Measurements from ENCODE around the gene MALSU1.
"Not testable (repeated sequence)": the region's sequence is repeated elsewhere in the genome, so short reads cannot be mapped to it uniquely, and the experiment has no call there.

Gene MALSU1

GRCh38 chr7:23294549-23295400 is 4.4 kb upstream of the MALSU1 start:
- no peak for TF ChIP-seq CTCF (IDR thresholded peaks at IDR 0.05; ENCODE audit: insufficient read depth, low read depth, low read length, missing control alignments)

DNA sequence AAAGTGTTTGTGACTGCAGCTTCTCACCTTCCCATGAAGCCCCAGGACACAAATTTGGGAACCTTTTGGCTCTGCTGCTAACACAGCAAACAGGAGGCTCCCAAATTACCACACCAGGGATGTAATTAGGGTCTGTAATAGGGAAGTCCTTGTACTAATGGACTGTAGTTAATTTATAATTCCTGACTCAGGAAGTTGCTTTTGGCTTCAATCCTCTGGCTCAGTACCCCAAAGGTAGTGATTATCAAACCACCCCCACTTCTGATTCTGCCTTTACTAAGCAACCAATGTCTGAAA is 3.8 kb upstream of the MALSU1 start:
- TF ChIP-seq CTCF (IDR thresholded peaks at IDR 0.05; ENCODE audit: insufficient read depth, low read depth, low read length, missing control alignments) = no peak
- H3K4me3 ChIP-seq (ENCODE audit: low read length) = no peak overlapping the region
- DNase-seq (ENCODE audit: low read depth) = no peak

More at GRCh38 chr7:23294549-23295400, 4.4 kb upstream of the MALSU1 start:
- DNase-seq (ENCODE audit: low read depth) = no peak
- H3K4me3 ChIP-seq (ENCODE audit: low read length) = no peak overlapping the region

DNA sequence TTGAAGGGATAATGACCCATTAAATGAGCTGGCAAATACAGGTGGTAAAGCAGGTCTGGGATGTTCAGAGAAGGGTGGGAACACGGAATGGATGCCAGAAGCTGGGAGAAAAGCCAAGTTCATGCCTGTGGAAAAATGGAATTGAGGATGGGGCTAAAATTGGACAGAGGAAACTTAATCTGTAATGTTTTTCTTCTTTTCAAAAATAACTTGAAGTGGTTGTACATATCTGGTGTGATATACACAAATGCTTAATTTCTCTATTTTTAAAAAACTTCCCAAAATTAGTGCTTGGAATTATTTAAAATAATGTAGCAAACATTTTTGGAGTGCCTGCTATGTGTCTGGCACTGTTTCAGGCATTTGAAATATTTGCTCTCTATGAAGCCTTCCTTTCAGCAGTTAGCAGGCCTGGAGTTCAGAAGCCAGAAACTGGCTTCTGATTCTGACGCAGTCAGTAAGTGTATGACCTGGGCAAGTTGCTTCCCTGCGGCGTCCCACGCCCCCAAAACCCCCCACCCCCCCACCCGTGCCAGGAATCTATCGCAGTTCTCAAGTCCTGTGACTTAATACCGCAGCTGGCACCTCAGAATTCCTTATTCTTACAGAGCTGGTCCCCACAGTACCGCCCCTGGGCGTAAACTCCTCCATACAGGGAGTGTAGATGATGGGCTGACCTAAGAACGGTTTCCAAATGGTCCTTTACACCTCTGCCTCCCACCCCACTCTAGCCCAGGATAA is 828 bp upstream of the MALSU1 start:
- no peak for TF ChIP-seq CTCF (IDR thresholded peaks at IDR 0.05; ENCODE audit: insufficient read depth, low read depth, low read length, missing control alignments)
- H3K4me3 ChIP-seq (ENCODE audit: low read length) = peak overlapping the region; percentile 96
- peak; percentile 36 for DNase-seq (ENCODE audit: low read depth)

DNA sequence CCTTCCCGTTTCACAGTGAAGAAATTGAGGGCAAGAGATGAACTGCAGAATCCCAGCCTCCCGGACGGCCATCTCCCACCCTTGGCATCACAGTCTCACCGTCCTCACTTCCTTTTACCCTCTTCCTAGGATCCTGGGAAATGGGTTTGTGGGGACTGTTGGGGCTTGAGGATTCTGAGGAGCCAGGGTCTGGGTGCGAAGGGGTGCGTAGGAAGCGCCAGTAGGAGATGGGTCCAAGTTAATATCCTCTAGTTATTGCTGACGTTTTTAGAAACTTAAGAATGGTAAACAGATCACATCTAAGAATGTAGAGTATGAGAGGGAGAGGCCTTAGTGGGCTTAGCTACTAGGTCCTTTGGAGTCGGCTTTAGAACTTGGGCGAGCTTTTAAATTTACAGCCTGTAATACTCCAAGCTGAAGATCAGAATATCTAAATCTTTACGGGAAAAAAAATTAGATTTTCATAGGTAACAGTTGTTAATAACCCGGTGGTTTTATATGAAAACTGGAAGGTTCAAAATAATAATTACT is 696 bp downstream of the MALSU1 start:
- H3K4me3 ChIP-seq (ENCODE audit: low read length) = peak overlapping the region; percentile 96
- DNase-seq (ENCODE audit: low read depth) = no peak

DNA sequence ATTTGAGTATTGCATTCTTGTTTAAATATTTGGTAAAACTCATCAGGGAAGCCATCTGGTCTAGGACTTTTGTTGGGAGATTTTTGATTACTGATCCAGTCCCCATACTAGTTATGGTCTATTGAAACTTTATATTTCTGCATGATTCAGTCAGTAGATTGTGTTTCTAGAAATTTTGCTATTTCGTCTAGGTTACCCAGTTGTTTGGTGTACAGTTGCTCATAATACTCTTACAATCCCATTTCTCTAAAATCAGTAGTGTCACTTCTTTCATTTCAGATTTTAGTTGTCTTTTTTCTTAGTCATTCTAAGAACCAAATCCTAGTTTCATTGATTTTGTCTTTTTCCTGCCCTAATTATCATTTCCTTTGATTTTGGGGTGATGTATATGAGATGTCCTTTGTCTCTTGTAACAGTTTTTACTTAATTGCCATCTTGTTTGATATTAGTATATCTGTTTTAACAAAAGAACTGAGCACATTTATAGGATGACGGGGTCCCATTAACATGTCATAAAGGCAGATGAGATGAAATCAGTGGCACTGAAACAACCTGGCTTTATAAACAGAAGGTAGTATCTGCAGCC is 7.9 kb downstream of the MALSU1 start:
- H3K4me3 ChIP-seq (ENCODE audit: low read length) = no peak overlapping the region
- TF ChIP-seq CTCF (IDR thresholded peaks at IDR 0.05; ENCODE audit: insufficient read depth, low read depth, low read length, missing control alignments) = no peak
- DNase-seq (ENCODE audit: low read depth) = no peak

More for the DNA sequence above, 696 bp downstream of the MALSU1 start:
- TF ChIP-seq CTCF (IDR thresholded peaks at IDR 0.05; ENCODE audit: insufficient read depth, low read depth, low read length, missing control alignments) = no peak

DNA sequence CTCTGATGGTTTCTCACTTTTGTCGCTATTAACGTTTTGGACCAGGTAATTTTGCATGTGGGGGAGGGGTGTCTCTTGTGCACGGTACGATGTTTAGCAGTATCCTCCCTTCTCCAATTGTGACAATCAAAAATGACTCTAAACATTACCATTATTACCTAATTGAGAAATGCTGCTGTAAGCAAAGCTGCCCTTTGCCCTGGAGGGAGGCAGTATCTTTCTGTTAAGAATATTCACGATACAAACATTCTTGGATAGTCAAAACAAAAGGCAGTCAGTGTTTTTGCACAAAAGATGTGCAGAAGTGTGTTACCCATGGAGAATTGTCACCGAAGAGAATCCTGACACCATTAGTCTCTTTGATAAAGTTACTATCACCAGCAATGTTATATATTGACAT is 9.6 kb downstream of the MALSU1 start:
- H3K4me3 ChIP-seq (ENCODE audit: low read length) = no peak overlapping the region
- DNase-seq (ENCODE audit: low read depth) = no peak
- no peak for TF ChIP-seq CTCF (IDR thresholded peaks at IDR 0.05; ENCODE audit: insufficient read depth, low read depth, low read length, missing control alignments)

GRCh38 chr7:23312141-23312540 is 13.0 kb downstream of the MALSU1 start:
- not testable (repeated sequence) for H3K4me3 ChIP-seq (ENCODE audit: low read length); DNase-seq (ENCODE audit: low read depth)
